T-cell (primary cell): ENCODE measurements around the gene SFMBT2. TPM values are rescaled to one million over a fixed set of nuclear protein-coding genes. Genes with fewer than 3 reads are reported as not detected.

Experiments
- ATAC-seq, 4 experiments: fragments of 200-7000 bp in 3 of 4; fragments of 150-1000 bp in 1 of 4; cut with Tn5 transposase; replicated peaks in 1 of 4; 1 replicate in 3 of 4; 2 replicates in 1 of 4; pipeline ENCODE4 v1.10.0; 2021; ENCODE audit warnings: moderate library complexity in 3 of 4, mild to moderate bottlenecking in 2 of 4, moderate number of reproducible peaks in 1 of 4
- CTCF ChIA-PET, 2 donors: fragments of 300-600 bp; sonication (Branson Sonifier 250); formaldehyde crosslinking; loops; one replicate each; lab custom pipeline; 2022; ENCODE audit warnings: antibody characterized with exemption in 2 of 2; lab: Charles Lee
- POLR2A ChIA-PET, 2 donors: fragments of 300-600 bp; sonication (Branson Sonifier 250); formaldehyde crosslinking; loops; one replicate each; lab custom pipeline; 2022; ENCODE audit warnings: antibody characterized with exemption in 2 of 2; lab: Charles Lee
- DNase-seq, 35 experiments: peaks; one replicate each; pipeline versions ENCODE4 v3.0.0 to v3.0.0-alpha.2; 2013 to 2023
- H3K27ac ChIP-seq: one replicate; pipeline ENCODE4 v1.5.1; 2013; ENCODE audit warnings: low read length
- H3K27me3 ChIP-seq, 2 experiments: replicated peaks in 1 of 2; 1 replicate in 1 of 2; 2 replicates in 1 of 2; pipeline versions ENCODE4 v1.6.1 to v1.7.0; 2013; ENCODE audit warnings: low read length in 1 of 2, mixed read lengths in 1 of 2; ENCODE audit not compliant: control insufficient read depth in 2 of 2, insufficient read depth in 2 of 2; ENCODE audit errors: extremely low read depth in 1 of 2
- H3K36me3 ChIP-seq, 2 donors: 1 replicate in 1 of 2; 2 replicates in 1 of 2; pipeline versions ENCODE4 v1.6.1 to v1.7.0; 2013; ENCODE audit warnings: low read length in 1 of 2; ENCODE audit not compliant: control insufficient read depth in 2 of 2, insufficient read depth in 1 of 2; ENCODE audit errors: extremely low read depth in 1 of 2
- H3K4me1 ChIP-seq, 2 experiments: 1 replicate in 1 of 2; 2 replicates in 1 of 2; pipeline versions ENCODE4 v1.6.1 to v1.7.0; 2013; ENCODE audit warnings: low read length in 2 of 2, mixed read lengths in 1 of 2; ENCODE audit not compliant: insufficient read depth in 2 of 2, control insufficient read depth in 1 of 2; ENCODE audit errors: extremely low read depth in 1 of 2
- H3K4me3 ChIP-seq, 2 donors: 1 replicate in 1 of 2; 2 replicates in 1 of 2; pipeline versions ENCODE4 v1.5.1 to v1.7.0; 2013; ENCODE audit warnings: mild to moderate bottlenecking in 2 of 2, low read length in 1 of 2, moderate library complexity in 1 of 2; ENCODE audit not compliant: control insufficient read depth in 1 of 2; ENCODE audit errors: extremely low read depth in 1 of 2
- H3K9me3 ChIP-seq: 2 replicates; pipeline ENCODE4 v1.7.0; 2013
- H3K27ac Mint-ChIP-seq, 2 donors: one replicate each; pipeline ENCODE4 v1.8.0; 2020 to 2021; ENCODE audit warnings: mild to moderate bottlenecking in 2 of 2, mixed read lengths in 2 of 2
- H3K27me3 Mint-ChIP-seq, 2 donors: one replicate each; pipeline ENCODE4 v1.8.0; 2021 to 2022; ENCODE audit warnings: mixed read lengths in 2 of 2
- H3K36me3 Mint-ChIP-seq: one replicate; pipeline ENCODE4 v1.8.0; 2021; ENCODE audit warnings: mixed read lengths
- H3K4me1 Mint-ChIP-seq, 3 donors: one replicate each; pipeline ENCODE4 v1.8.0; 2020 to 2022; ENCODE audit warnings: mixed read lengths in 3 of 3, mild to moderate bottlenecking in 1 of 3
- H3K4me3 Mint-ChIP-seq, 3 donors: one replicate each; pipeline ENCODE4 v1.8.0; 2020 to 2022; ENCODE audit warnings: mild to moderate bottlenecking in 3 of 3, mixed read lengths in 3 of 3, moderate library complexity in 3 of 3
- H3K9me3 Mint-ChIP-seq, 3 donors: one replicate each; pipeline ENCODE4 v1.8.0; 2020 to 2022; ENCODE audit warnings: mixed read lengths in 3 of 3
- WGBS: methylation state at CpG from one replicate; pipeline ENCODE4 v1.1.5; 2013; ENCODE audit warnings: missing lambda C conversion rate; ENCODE audit not compliant: insufficient coverage; 5-methylcytosine and 5-hydroxymethylcytosine counted together
- total RNA-seq, 35 experiments: library from RNA in 6 of 35; stranded (reverse) in 6 of 35; fragments of 120-200 nt in 1 of 35; gene quantifications; one replicate each; pipeline versions ENCODE4 v1.2.1 to v1.2.4 and lab custom pipeline; 2013 to 2026

Gene SFMBT2
- total RNA-seq, 5 donors from 2014 or later (not counting 1 experiment from before 2014, with no cell fraction given): 32.7 to 38.3 (median 36.8) TPM

DNA sequence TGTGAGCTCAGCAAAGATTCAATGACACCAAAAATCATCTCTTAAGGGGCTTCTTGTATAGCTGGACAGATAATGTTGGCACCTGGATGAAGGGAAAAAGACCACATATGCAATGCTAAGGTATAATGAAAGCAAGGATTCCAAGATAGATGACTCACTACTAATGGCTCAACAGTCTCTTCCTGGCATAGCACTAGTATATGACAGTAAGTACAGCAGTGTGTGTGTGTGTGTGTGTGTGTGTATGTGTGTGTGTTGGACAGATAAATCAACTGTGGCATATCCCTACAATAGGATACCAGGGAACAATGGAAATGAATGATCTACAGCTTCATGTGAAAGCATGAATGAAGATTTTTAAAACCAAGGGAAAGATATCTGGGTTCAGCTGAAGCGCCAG lies 257.1 kb downstream of the SFMBT2 start:
- ChIA-PET CTCF (interaction anchor here (0.5 to 0.7 kb wide), 2 partner anchors 15 to 481 kb away, joined by 3 to 4 read pairs; no protein-coding TSS in a partner anchor), POLR2A (interaction anchor here in 1 of 2 donors (0.6 kb wide), 1 partner anchor 155 kb away, joined by 3 read pairs; no protein-coding TSS in a partner anchor)
- peaks cover 0 to 3% of the 10 kb centered on the region in 2 donors for H3K27me3 Mint-ChIP-seq
- DNase-seq (no peak), ATAC-seq (no peak)
- H3K36me3 Mint-ChIP-seq: peaks cover 14% of the 10 kb centered on the region
- no peak overlapping the region for H3K4me3 Mint-ChIP-seq
- no peak overlapping the region for H3K4me3 ChIP-seq
- peaks cover 0 to 4% of the 10 kb centered on the region in 2 experiments for H3K4me1 ChIP-seq
- WGBS: 100% methylated on average over 1 of the region's 1 CpG
- no peaks in the 10 kb centered on the region for H3K9me3 ChIP-seq
- no peak overlapping the region for H3K27ac Mint-ChIP-seq
- peaks cover 0 to 3% (median 0%) of the 10 kb centered on the region in 3 donors for H3K9me3 Mint-ChIP-seq
- H3K4me1 Mint-ChIP-seq: peaks cover 11 to 19% (median 14%) of the 10 kb centered on the region in 3 donors
- H3K27me3 ChIP-seq: peaks cover 0 to 14% of the 10 kb centered on the region in 2 experiments
- H3K36me3 ChIP-seq: no peaks in the 10 kb centered on the region
- no peak overlapping the region for H3K27ac ChIP-seq

DNA sequence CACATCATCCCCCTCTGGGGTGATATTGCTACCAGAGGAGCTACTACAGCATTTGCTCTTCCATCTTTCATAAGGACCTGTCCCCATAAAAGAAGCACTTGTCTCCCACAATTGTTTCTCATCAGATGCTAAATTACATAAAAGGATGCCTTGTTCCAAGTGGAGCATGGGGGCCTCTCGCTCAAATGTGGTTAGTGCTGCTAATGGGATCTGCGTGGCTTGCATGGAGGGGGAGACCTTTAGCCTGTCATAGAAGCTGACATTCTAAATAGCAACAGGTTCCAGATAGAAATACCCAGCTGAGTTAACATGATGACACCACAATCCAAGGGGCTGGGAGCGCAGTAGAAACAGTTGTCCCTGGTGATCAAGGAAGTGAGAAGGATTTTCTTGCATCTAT lies 257.9 kb downstream of the SFMBT2 start:
- DNase-seq (no peak), ATAC-seq (no peak)
- Histone ChIP-seq H3K4me3 (no peak overlapping the region), H3K27ac (no peak overlapping the region), H3K36me3 (no peaks in the 10 kb centered on the region), H3K27me3 (peaks cover 0 to 14% of the 10 kb centered on the region in 2 experiments), H3K9me3 (no peaks in the 10 kb centered on the region), H3K4me1 (peaks cover 0 to 4% of the 10 kb centered on the region in 2 experiments)
- H3K36me3 Mint-ChIP-seq: peaks cover 11% of the 10 kb centered on the region
- CTCF ChIA-PET: interaction anchor here in 1 of 2 donors (0.5 kb wide), 1 partner anchor 372 kb away, joined by 3 read pairs; no protein-coding TSS in a partner anchor
- POLR2A ChIA-PET: interaction anchor here in 1 of 2 donors (0.6 kb wide), 2 partner anchors 155 to 215 kb away, joined by 3 read pairs; no protein-coding TSS in a partner anchor
- no peak overlapping the region for H3K27ac Mint-ChIP-seq
- peaks cover 9 to 15% (median 12%) of the 10 kb centered on the region in 3 donors for H3K4me1 Mint-ChIP-seq
- peaks cover 4 to 8% of the 10 kb centered on the region in 2 donors for H3K27me3 Mint-ChIP-seq
- WGBS: no CpG with 5 or more reads among the region's 3 CpGs
- H3K4me3 Mint-ChIP-seq: no peak overlapping the region
- H3K9me3 Mint-ChIP-seq: peaks cover 0 to 3% (median 0%) of the 10 kb centered on the region in 3 donors

DNA sequence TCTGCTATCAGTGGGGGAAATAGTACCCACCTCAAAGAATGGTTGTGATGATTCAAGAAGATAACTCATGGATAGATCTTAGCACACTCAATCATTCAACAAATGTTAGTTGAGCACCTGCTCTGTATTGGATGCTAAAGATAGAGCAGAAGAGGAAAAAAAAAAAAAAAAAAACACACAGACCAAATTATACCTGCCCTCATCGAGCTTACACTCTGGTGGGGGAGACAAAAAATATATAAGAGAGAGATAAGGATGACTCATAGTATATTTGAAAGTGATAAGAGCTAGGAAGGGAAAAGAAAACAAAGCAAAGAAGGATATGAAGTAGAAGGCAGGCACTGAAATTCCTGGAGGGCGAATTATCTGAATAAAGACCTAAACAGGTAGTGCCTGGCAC lies 258.5 kb downstream of the SFMBT2 start:
- no peaks in the 10 kb centered on the region for H3K36me3 ChIP-seq
- WGBS: no CpG with 5 or more reads among the region's 2 CpGs
- ATAC-seq: no peak
- peaks cover 9% of the 10 kb centered on the region for H3K36me3 Mint-ChIP-seq
- peaks cover 4 to 8% of the 10 kb centered on the region in 2 donors for H3K27me3 Mint-ChIP-seq
- peaks cover 6 to 10% (median 6%) of the 10 kb centered on the region in 3 donors for H3K4me1 Mint-ChIP-seq
- no peak overlapping the region for H3K27ac Mint-ChIP-seq
- H3K9me3 Mint-ChIP-seq: peaks cover 0 to 3% (median 0%) of the 10 kb centered on the region in 3 donors
- H3K9me3 ChIP-seq: no peaks in the 10 kb centered on the region
- H3K4me1 ChIP-seq: peaks cover 0 to 4% of the 10 kb centered on the region in 2 experiments
- ChIA-PET POLR2A (interaction anchor here in 1 of 2 donors (0.6 kb wide), 1 partner anchor 214 kb away, joined by 3 read pairs; no protein-coding TSS in a partner anchor), CTCF (no interaction called here)
- no peak overlapping the region for H3K27ac ChIP-seq
- no peak overlapping the region for H3K4me3 ChIP-seq
- no peak overlapping the region for H3K4me3 Mint-ChIP-seq
- peaks cover 0 to 17% of the 10 kb centered on the region in 2 experiments for H3K27me3 ChIP-seq
- no peak for DNase-seq

DNA sequence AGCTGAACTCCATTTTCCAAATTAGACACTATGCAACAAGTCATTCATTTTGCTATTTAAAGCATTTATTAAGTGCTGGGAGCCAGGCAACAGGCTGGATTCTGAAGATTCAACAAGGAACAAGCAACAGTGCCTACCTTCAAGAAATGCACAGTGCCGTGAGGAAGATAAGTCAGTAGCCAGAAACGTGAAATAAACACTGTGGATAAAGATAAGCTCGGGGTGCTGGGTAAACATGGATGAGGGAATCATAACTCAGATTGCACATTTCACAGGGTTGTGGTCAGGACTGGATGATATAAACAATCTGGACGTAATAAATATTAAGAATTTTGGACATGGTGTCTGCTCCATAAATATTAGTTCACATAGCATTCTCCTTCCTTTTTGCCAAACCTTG lies 259.3 kb downstream of the SFMBT2 start:
- ChIA-PET POLR2A (no interaction called here), CTCF (interaction anchor here (0.6 to 0.7 kb wide), 3 partner anchors 24 to 225 kb away, joined by 3 to 8 read pairs (median 4); no protein-coding TSS in a partner anchor)
- Mint-ChIP-seq H3K9me3 (peaks cover 0 to 3% (median 0%) of the 10 kb centered on the region in 3 donors), H3K4me3 (no peak overlapping the region), H3K4me1 (peaks cover 0 to 4% (median 0%) of the 10 kb centered on the region in 3 donors), H3K27me3 (peaks cover 4 to 14% of the 10 kb centered on the region in 2 donors), H3K27ac (no peak overlapping the region), H3K36me3 (peaks cover 8% of the 10 kb centered on the region)
- whole genome bisulfite sequencing: no CpG with 5 or more reads among the region's 4 CpGs
- Histone ChIP-seq H3K27ac (no peak overlapping the region), H3K4me3 (no peak overlapping the region), H3K9me3 (no peaks in the 10 kb centered on the region), H3K4me1 (peaks cover 0 to under 1% of the 10 kb centered on the region in 2 experiments), H3K36me3 (no peaks in the 10 kb centered on the region), H3K27me3 (peaks cover 0 to 18% of the 10 kb centered on the region in 2 experiments)
- no peak for ATAC-seq
- no peak for DNase-seq

DNA sequence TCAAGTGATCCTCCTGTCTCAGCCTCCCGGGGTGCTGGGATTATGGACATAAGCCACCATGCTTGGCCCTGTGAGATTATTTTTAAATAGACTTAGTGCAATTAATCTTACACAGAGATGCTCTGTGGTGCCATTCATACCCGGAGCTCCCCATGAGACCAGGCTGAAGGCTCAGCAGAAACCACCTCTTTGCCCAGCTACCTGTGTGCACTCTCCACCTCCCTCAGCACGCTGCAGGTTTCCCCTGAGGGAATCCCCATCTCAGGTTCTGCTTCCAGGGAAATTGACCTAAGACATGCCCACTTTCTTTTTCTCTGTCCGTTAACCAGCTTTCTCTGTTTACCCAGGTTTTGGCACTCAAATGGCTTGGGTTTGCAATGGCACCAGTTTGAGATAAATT lies 260.5 kb downstream of the SFMBT2 start:
- H3K36me3 Mint-ChIP-seq: no peaks in the 10 kb centered on the region
- H3K4me1 Mint-ChIP-seq: no peaks in the 10 kb centered on the region
- H3K4me3 ChIP-seq: no peak overlapping the region
- CTCF ChIA-PET: no interaction called here
- no peaks in the 10 kb centered on the region for H3K9me3 ChIP-seq
- peaks cover 0 to 18% of the 10 kb centered on the region in 2 experiments for H3K27me3 ChIP-seq
- no peaks in the 10 kb centered on the region for H3K36me3 ChIP-seq
- no peaks in the 10 kb centered on the region for H3K4me1 ChIP-seq
- H3K27me3 Mint-ChIP-seq: peaks cover 4 to 15% of the 10 kb centered on the region in 2 donors
- ATAC-seq (no peak), DNase-seq (no peak)
- POLR2A ChIA-PET: no interaction called here
- H3K9me3 Mint-ChIP-seq: peaks cover 0 to 3% (median 0%) of the 10 kb centered on the region in 3 donors
- H3K27ac Mint-ChIP-seq: no peak overlapping the region
- H3K27ac ChIP-seq: no peak overlapping the region
- 84% methylated on average over 2 of the region's 4 CpGs for WGBS
- H3K4me3 Mint-ChIP-seq: no peak overlapping the region

DNA sequence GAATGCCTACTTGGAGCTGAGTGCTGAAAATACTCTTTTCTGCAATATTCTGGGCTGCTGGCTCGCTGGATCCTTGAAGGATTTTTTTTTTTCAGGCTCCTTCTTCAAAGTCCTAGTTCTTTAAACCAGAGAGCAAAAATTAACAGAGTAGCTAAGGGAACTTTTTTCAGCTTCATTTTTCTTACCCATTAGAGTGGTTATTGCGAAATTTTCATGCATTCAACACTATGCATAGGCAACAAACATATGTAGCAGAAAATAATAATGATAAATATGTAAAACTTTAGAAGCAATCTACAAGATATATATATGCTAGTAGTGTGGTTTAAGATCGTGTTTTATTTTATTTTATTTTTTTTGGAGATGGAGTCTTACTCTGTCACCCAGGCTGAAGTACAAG lies 264.6 kb downstream of the SFMBT2 start:
- Histone ChIP-seq H3K4me3 (no peak overlapping the region), H3K27ac (no peak overlapping the region), H3K27me3 (peaks cover 0 to 18% of the 10 kb centered on the region in 2 experiments), H3K4me1 (no peaks in the 10 kb centered on the region), H3K36me3 (no peaks in the 10 kb centered on the region), H3K9me3 (no peaks in the 10 kb centered on the region)
- ChIA-PET POLR2A (interaction anchor here in 1 of 2 donors (0.9 kb wide), 1 partner anchor 15 kb away, joined by 3 read pairs; no protein-coding TSS in a partner anchor), CTCF (interaction anchor here in 1 of 2 donors (0.7 kb wide), 1 partner anchor 128 kb away, joined by 4 read pairs; no protein-coding TSS in a partner anchor)
- DNase-seq (no peak), ATAC-seq (no peak)
- 60% methylated on average over 1 of the region's 3 CpGs for WGBS
- Mint-ChIP-seq H3K9me3 (no peaks in the 10 kb centered on the region), H3K36me3 (no peaks in the 10 kb centered on the region), H3K4me3 (no peak overlapping the region), H3K27ac (no peak overlapping the region), H3K4me1 (no peaks in the 10 kb centered on the region), H3K27me3 (peaks cover 10 to 17% of the 10 kb centered on the region in 2 donors)
